Activated CD8-positive, alpha-beta T cell treated with anti-CD3 and anti-CD28 coated beads, Interleukin-2, amount 10 ng/mL, durations not matched to agents 7 days and 5 days (primary cell): Measurements from ENCODE around the gene SOX9. TPM values are rescaled to one million over a fixed set of nuclear protein-coding genes. Genes with fewer than 3 reads are reported as not detected.
"Not testable (repeated sequence)": the region's sequence is repeated elsewhere in the genome, so short reads cannot be mapped to it uniquely, and the experiment has no call there.

Experiments used
- ATAC-seq: fragments of 150-1000 bp; cut with Tn5 transposase; one replicate; pipeline ENCODE4 v1.10.0; 2021; ENCODE audit warnings: moderate library complexity
- CTCF ChIA-PET: fragments of 350-600 bp; sonication (Branson Sonifier 250); formaldehyde crosslinking; loops from one replicate; lab custom pipeline; 2021; ENCODE audit warnings: antibody characterized with exemption; lab: Charles Lee
- POLR2A ChIA-PET: fragments of 350-600 bp; sonication (Branson Sonifier 250); formaldehyde crosslinking; loops from one replicate; lab custom pipeline; 2021; ENCODE audit warnings: antibody characterized with exemption; lab: Charles Lee
- DNase-seq: peaks from one replicate; pipeline ENCODE4 v3.0.0-alpha.2; 2020
- H3K27ac Mint-ChIP-seq: one replicate; pipeline ENCODE4 v1.8.0; 2021; ENCODE audit warnings: mild to moderate bottlenecking, mixed read lengths
- H3K27me3 Mint-ChIP-seq: one replicate; pipeline ENCODE4 v1.8.0; 2021; ENCODE audit warnings: low read depth, mixed read lengths
- H3K36me3 Mint-ChIP-seq: one replicate; pipeline ENCODE4 v1.8.0; 2021; ENCODE audit warnings: low read depth, mixed read lengths
- H3K4me1 Mint-ChIP-seq: one replicate; pipeline ENCODE4 v1.8.0; 2021; ENCODE audit warnings: low read depth, mixed read lengths
- H3K4me3 Mint-ChIP-seq: one replicate; pipeline ENCODE4 v1.8.0; 2021; ENCODE audit warnings: mild to moderate bottlenecking, mixed read lengths
- H3K9me3 Mint-ChIP-seq: one replicate; pipeline ENCODE4 v1.8.0; 2022; ENCODE audit warnings: mixed read lengths; ENCODE audit not compliant: insufficient read depth
- total RNA-seq, 2 experiments: library from RNA; stranded (reverse); gene quantifications; one replicate each; pipeline ENCODE4 v1.2.3, GENCODE V29; 2021

SOX9 gene
- total RNA-seq, 2 experiments from 2014 or later = not detected

DNA sequence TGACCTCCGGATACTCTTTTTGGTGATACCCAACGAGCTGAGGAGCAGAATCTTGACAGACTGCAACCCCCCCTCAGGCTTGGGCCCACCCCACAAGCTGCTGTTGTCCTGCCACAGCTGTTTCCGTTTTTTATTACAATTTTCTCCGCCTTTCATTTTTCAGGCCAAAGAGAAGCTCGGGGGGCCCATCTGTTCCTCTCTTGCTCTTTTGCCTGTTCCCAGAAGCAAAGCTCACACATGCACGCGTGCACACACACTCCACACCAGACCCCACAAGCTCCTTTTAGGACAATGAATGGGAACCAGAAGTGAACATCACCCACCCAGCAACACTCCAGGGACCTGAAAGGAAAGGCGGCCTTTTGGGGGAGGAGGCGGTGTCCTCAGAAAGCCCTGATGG lies 16.3 kb downstream of the SOX9 start:
- ChIA-PET POLR2A (no interaction called here), CTCF (no interaction called here)
- H3K27ac Mint-ChIP-seq = no peak overlapping the region
- no peaks in the 10 kb centered on the region for H3K36me3 Mint-ChIP-seq
- DNase-seq (no peak), ATAC-seq (no peak)
- H3K4me3 Mint-ChIP-seq = no peak overlapping the region
- H3K4me1 Mint-ChIP-seq = no peaks in the 10 kb centered on the region
- no peaks in the 10 kb centered on the region for H3K27me3 Mint-ChIP-seq
- no peaks in the 10 kb centered on the region for H3K9me3 Mint-ChIP-seq

DNA sequence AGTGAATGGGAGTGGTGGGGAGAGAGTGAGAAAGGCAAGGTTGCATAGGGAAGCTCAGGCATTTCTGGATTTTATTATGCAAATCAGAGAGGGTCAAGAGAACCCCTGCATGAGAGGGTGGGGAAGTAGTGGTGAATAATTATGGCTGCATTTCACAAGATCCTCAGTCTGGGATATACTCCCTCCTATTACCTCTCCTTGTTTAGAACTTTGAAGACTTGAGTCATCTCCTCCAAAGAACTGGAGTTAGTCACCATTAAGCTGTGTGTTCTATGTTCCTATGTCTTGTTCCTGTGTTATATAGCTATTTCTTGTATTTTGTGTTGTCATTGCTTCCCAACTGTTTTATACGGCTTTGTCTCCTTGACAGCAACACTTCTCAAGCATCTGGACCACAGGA lies 18.4 kb downstream of the SOX9 start:
- ATAC-seq = no peak
- Mint-ChIP-seq H3K4me1 (no peaks in the 10 kb centered on the region), H3K9me3 (no peaks in the 10 kb centered on the region), H3K27me3 (no peaks in the 10 kb centered on the region), H3K4me3 (no peak overlapping the region), H3K36me3 (no peaks in the 10 kb centered on the region), H3K27ac (no peak overlapping the region)
- ChIA-PET POLR2A (no interaction called here), CTCF (no interaction called here)
- DNase-seq = no peak

DNA sequence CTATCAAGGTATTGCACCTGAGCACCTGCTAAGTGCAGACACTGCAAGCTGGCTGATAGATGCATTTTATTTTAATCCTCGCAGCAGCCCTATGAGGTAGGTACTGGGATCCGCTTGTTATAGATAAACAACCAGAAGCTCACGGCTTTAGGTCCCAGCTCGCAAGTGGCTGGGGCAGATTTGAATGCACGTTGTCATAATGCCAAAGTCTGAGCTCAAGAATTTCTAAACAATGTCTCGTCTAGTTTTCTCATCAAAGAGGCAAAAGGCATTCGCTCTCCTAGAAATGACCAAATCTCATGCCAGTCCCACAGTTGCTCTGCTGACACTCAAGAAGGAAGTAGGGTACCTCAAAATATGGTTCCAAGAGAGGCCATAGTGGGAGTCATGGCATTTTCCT lies 20.5 kb downstream of the SOX9 start:
- H3K4me1 Mint-ChIP-seq = no peaks in the 10 kb centered on the region
- no peaks in the 10 kb centered on the region for H3K27me3 Mint-ChIP-seq
- CTCF ChIA-PET = interaction anchor here (0.6 kb wide), 1 partner anchor 21 kb away, joined by 3 read pairs; no protein-coding TSS in a partner anchor
- POLR2A ChIA-PET = no interaction called here
- no peak overlapping the region for H3K27ac Mint-ChIP-seq
- ATAC-seq = no peak
- H3K36me3 Mint-ChIP-seq = no peaks in the 10 kb centered on the region
- H3K9me3 Mint-ChIP-seq = no peaks in the 10 kb centered on the region
- no peak overlapping the region for H3K4me3 Mint-ChIP-seq
- no peak for DNase-seq

DNA sequence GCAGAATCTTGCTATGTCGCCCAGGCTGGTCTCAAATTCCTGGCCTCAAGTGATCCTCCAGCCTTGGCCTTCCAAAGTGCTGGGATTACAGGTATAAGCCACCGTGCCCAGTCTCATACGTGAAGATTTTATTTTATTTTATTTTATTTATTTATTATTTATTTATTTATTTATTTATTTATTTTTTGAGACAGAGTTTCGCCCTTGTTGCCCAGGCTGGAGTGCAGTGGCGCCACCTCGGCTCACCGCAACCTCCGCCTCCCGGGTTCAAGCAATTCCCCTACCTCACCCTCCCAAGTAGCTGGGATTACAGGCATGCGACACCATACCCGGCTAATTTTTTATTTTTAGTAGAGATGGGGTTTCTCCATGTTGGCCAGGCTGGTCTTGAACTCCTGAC lies 21.3 kb downstream of the SOX9 start:
- H3K4me3 Mint-ChIP-seq, H3K27me3 Mint-ChIP-seq, H3K9me3 Mint-ChIP-seq, CTCF ChIA-PET, POLR2A ChIA-PET, H3K4me1 Mint-ChIP-seq, H3K27ac Mint-ChIP-seq, ATAC-seq, H3K36me3 Mint-ChIP-seq, DNase-seq: not testable (repeated sequence)

DNA sequence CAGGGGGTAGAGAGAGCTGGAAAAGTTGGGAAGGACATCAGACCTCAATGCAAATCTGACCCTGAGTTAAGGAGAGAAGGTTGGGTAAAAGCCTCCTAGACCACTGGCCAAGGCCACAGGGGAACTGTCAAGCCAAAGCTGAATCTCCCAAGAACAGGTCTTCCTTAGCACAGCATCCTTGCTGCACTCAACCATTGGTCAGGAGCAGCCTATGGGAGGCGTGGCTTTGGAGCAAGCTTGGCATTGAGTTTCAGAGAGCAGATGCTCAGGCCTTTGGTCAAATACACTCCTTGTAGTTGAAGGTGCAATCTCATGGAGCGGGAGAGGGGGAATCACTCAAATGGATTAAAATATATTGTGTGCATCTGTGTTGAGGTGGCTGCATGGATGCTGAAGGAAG lies 21.8 kb downstream of the SOX9 start:
- no peak for ATAC-seq
- POLR2A ChIA-PET = no interaction called here

DNA sequence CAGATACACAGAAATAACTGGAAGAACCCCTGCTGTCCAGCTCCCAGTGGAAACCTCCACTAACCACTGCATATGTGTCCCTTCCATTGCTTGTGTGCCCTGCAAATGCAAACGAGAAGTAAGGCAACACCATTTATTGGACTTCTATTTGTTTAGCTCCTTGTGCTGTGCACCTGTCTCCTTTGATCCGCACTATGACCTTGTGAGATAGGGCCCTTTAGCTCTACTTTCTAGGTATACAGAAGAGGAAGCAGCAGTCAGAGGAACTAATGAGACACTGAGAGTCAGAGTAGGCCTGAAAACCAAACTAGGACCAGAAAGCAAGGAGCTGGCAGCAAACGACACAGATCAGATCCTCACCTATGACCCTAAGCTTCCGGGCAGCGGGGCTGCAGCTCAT lies 22.4 kb downstream of the SOX9 start:
- no peak overlapping the region for H3K27ac Mint-ChIP-seq
- H3K4me3 Mint-ChIP-seq = no peak overlapping the region
- CTCF ChIA-PET = no interaction called here

More for the DNA sequence above, 21.8 kb downstream of the SOX9 start:
- no peaks in the 10 kb centered on the region for H3K36me3 Mint-ChIP-seq
- H3K4me3 Mint-ChIP-seq = no peak overlapping the region
- H3K27me3 Mint-ChIP-seq = no peaks in the 10 kb centered on the region
- no peaks in the 10 kb centered on the region for H3K4me1 Mint-ChIP-seq
- no peak for DNase-seq
- no peak overlapping the region for H3K27ac Mint-ChIP-seq
- CTCF ChIA-PET = no interaction called here
- no peaks in the 10 kb centered on the region for H3K9me3 Mint-ChIP-seq

DNA sequence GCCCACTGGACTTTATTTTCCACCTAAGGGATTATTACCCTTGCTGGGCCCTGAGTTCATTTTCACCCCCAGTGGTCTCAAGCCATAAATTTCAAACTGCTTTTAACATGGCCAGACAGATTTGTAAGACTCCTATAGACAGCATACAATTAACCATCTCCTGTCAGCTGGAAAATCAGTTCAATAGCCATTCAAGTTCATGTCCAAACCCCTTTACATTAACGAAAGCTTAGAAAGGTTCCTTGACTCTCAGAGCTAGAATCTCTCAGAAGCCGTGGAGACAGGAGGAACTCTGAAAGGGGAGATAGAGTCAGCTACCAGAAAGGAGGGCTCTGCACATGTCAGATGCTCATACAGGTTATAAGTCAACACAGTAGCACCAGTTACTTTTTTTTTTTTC lies 23.3 kb downstream of the SOX9 start:
- H3K4me1 Mint-ChIP-seq = no peaks in the 10 kb centered on the region
- no peaks in the 10 kb centered on the region for H3K27me3 Mint-ChIP-seq
- no peak overlapping the region for H3K4me3 Mint-ChIP-seq
- POLR2A ChIA-PET = no interaction called here
- no peak for ATAC-seq
- H3K36me3 Mint-ChIP-seq = no peaks in the 10 kb centered on the region
- H3K27ac Mint-ChIP-seq = no peak overlapping the region
- CTCF ChIA-PET = no interaction called here
- H3K9me3 Mint-ChIP-seq = no peaks in the 10 kb centered on the region
- DNase-seq = no peak

More for the DNA sequence above, 22.4 kb downstream of the SOX9 start:
- Mint-ChIP-seq H3K36me3 (no peaks in the 10 kb centered on the region), H3K4me1 (no peaks in the 10 kb centered on the region), H3K27me3 (no peaks in the 10 kb centered on the region), H3K9me3 (no peaks in the 10 kb centered on the region)
- POLR2A ChIA-PET = no interaction called here
- DNase-seq = no peak
- ATAC-seq = no peak

DNA sequence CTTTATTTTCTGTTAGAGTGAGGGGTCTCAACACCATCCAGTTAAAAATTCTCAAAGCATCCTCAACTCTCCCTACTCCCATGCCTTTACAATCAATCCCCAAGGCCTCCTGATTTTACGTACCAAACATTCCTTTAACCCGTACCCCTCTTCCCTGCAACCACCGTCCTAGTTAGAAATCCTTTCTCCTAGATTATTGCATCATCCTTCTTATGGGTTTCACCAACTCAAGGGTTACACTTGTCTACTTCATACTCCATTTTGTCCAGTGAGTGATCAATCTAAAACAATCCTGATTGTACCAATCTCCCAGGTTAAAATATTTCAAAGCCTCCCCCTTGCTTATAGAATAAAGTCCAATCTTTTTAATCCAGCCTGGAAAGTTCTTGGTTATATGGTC lies 24.7 kb downstream of the SOX9 start:
- Mint-ChIP-seq H3K36me3 (no peaks in the 10 kb centered on the region), H3K27me3 (no peaks in the 10 kb centered on the region), H3K4me1 (no peaks in the 10 kb centered on the region), H3K27ac (no peak overlapping the region), H3K9me3 (no peaks in the 10 kb centered on the region), H3K4me3 (no peak overlapping the region)
- ChIA-PET CTCF (no interaction called here), POLR2A (no interaction called here)
- DNase-seq (no peak), ATAC-seq (no peak)

DNA sequence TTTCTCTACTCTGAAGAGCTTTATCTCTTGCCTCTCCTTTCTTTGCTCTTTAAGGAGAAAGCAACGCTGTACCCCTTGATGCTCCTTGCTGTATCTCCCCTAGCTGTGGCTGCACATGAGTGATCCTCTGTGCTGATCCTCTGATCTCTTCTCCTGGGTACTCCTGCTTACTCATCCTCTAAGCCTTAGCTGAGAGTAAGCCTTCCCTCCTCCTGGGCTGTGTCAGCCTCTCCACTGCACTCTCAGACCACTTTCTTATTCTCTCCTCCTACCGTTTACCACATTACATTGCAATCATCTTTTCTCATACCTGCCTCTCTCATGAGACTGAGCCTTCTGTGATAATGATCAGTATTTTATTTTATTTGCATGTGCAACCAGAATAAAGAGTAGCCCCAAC lies 25.1 kb downstream of the SOX9 start:
- Mint-ChIP-seq H3K4me3 (no peak overlapping the region), H3K27ac (no peak overlapping the region), H3K27me3 (no peaks in the 10 kb centered on the region), H3K9me3 (no peaks in the 10 kb centered on the region), H3K36me3 (no peaks in the 10 kb centered on the region), H3K4me1 (no peaks in the 10 kb centered on the region)
- CTCF ChIA-PET = no interaction called here
- DNase-seq = no peak
- POLR2A ChIA-PET = no interaction called here
- ATAC-seq = no peak

DNA sequence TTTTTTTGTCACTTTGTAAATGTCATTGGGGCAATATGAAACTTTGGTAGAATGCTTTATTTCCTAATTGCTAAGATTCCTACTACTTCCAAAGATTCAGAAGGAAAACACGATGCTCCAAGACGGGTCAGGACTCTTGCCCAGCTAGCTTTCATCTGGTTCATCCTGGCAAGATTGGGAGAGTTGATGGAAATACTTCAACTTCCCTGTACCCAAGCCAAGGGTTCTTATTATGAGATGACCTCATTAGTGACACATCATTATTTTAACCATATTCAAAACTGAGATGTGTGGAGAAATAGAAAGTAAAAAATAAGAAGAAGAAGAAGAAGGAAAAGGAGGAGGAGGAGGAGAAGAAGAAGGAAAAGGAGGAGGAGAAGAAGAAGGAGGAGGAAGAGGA lies 25.6 kb downstream of the SOX9 start:
- Mint-ChIP-seq H3K27me3 (no peaks in the 10 kb centered on the region), H3K36me3 (no peaks in the 10 kb centered on the region), H3K27ac (no peak overlapping the region), H3K4me3 (no peak overlapping the region), H3K4me1 (no peaks in the 10 kb centered on the region), H3K9me3 (no peaks in the 10 kb centered on the region)
- ATAC-seq = no peak
- POLR2A ChIA-PET = no interaction called here
- CTCF ChIA-PET = no interaction called here
- DNase-seq = no peak

DNA sequence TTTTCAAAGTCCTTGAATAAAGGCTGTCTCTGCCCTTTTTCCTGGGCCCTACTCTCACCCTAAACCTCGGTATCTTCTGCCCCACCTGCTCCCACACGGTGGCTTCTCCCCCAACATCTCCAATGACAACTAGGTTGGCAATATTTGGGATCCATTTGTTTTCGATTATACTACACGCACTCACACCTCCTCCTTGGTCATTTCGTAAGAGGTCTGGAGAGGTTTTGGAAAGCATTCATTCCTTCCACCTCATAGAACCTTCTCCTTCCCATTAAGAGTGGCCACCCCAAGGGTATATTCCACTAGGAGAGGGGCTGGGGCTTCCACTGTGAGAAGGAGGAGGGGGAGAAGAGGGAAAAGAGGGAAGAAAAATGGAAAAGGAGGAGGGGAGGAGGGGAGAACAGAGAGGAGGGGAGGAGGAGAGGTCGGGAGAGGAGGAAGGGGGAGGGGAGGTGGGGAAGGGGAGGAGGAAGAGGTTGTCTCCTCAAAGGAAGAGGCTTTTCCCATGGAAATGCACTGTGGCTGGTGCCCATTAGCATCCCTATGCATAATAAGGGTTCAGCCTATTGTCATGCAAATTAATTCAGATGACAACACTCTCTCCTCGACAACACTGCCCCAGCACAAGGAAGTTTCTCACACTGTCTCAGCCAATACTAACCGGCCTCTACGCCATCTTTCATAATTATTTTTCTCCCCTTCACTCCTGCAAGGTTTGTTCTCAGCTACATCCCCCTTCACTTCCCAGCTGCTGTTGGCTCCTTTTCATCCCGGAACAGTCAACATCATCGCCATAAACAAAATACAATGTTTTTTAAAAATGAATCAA lies 30.0 kb downstream of the SOX9 start:
- H3K9me3 Mint-ChIP-seq = no peaks in the 10 kb centered on the region
- H3K4me1 Mint-ChIP-seq = no peaks in the 10 kb centered on the region
- ATAC-seq (no peak), DNase-seq (no peak)
- ChIA-PET CTCF (no interaction called here), POLR2A (no interaction called here)
- no peaks in the 10 kb centered on the region for H3K27me3 Mint-ChIP-seq
- H3K27ac Mint-ChIP-seq = no peak overlapping the region
- H3K4me3 Mint-ChIP-seq = no peak overlapping the region
- H3K36me3 Mint-ChIP-seq = no peaks in the 10 kb centered on the region

DNA sequence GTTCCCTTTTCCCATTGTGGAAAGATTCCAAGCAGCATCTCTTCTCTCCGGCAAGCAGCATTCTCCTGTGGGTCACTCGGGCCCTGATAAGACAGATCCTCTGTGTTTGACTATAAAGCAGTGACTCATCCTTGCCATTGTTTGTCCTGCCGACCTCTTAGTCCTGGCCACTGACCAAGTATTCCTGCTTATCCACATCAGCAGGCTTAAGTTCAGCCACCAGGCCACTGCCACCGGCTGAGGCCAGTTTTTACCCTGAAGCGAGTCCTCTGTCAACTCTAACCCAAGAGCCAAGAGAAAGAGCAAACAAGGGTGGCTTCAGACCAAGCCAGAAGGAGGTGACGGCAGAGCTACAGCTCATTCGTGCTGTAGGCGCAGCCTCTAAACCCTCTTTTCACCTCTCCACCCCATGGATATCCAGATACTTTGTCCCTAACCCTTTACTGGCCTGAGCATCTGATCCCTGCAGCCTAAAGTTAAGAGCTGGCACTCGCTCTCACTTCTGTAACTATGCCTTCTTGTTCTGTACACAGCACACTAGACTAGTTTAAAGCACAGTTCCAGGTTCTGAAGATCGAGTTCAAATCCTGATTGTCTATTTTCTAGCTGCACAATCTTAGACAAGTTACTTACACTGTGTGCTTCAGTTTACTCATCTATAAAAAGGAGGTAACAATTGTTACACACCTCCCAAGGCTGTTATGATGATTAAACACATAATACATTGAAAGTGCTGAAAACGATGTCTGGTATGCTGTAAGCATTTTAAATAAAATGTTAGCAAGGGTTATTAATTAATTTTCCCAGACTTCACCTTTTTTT lies 31.0 kb downstream of the SOX9 start:
- ATAC-seq (no peak), DNase-seq (no peak)
- no peaks in the 10 kb centered on the region for H3K27me3 Mint-ChIP-seq
- CTCF ChIA-PET = no interaction called here
- H3K36me3 Mint-ChIP-seq = no peaks in the 10 kb centered on the region
- H3K4me1 Mint-ChIP-seq = no peaks in the 10 kb centered on the region
- H3K9me3 Mint-ChIP-seq = no peaks in the 10 kb centered on the region
- H3K27ac Mint-ChIP-seq = no peak overlapping the region
- H3K4me3 Mint-ChIP-seq = no peak overlapping the region
- POLR2A ChIA-PET = no interaction called here
